SK-N-SH (cell line): ENCODE results near the gene MAP4K3. TPM values are rescaled to one million over a fixed set of nuclear protein-coding genes. Genes with fewer than 3 reads are reported as not detected.

Experiments
- CTCF ChIA-PET: fragments of 300-600, 350-600 bp; formaldehyde crosslinking; extraction: SDS; loops from one replicate; lab custom pipeline; 2021; lab: Yijun Ruan, JAX
- POLR2A ChIA-PET: fragments of 350-600 bp; sonication (Branson Sonifier 250); formaldehyde crosslinking; extraction: SDS; loops from one replicate; lab custom pipeline; 2020; ENCODE audit warnings: antibody characterized with exemption, inconsistent platforms; lab: Yijun Ruan, JAX
- DNase-seq: peaks from one replicate; pipeline ENCODE4 v3.0.0; 2012
- H2AFZ ChIP-seq: fragments of 200-600 bp; sonication (generic); 2 replicates; pipeline ENCODE4 v1.8.1; 2016; ENCODE audit warnings: antibody characterized with exemption, mild to moderate bottlenecking, low read depth
- H3F3A ChIP-seq: fragments of 200-600 bp; sonication (generic); replicated peaks from 2 replicates; pipeline ENCODE3; 2016; ENCODE audit warnings: antibody characterized with exemption, mild to moderate bottlenecking; ENCODE audit not compliant: insufficient read depth
- H3K27ac ChIP-seq, 2 experiments: fragments of 200-500 bp in 1 of 2; fragments of 200-600 bp in 1 of 2; sonication (Bioruptor generic) in 1 of 2; sonication (generic), shearing (Covaris generic) in 1 of 2; 2 replicates each; pipeline versions ENCODE4 v1.5.1 to v1.6.1; 2014 to 2016; ENCODE audit warnings: low read depth in 2 of 2, inconsistent platforms in 1 of 2, low read length in 1 of 2, mild to moderate bottlenecking in 1 of 2, mixed read lengths in 1 of 2
- H3K27me3 ChIP-seq: fragments of 200-600 bp; sonication (generic), shearing (Covaris generic); 2 replicates; pipeline ENCODE4 v1.6.1; 2016; ENCODE audit warnings: mixed run types; ENCODE audit not compliant: insufficient read depth
- H3K36me3 ChIP-seq, 2 experiments: fragments of 200-500 bp in 1 of 2; fragments of 200-600 bp in 1 of 2; sonication (Bioruptor generic) in 1 of 2; sonication (generic) in 1 of 2; replicated peaks in 1 of 2; 2 replicates each; pipeline versions ENCODE3 to v1.5.1; 2014 to 2016; ENCODE audit warnings: low read length in 1 of 2, mild to moderate bottlenecking in 1 of 2; ENCODE audit not compliant: insufficient read depth in 2 of 2, control insufficient read depth in 1 of 2
- H3K4me1 ChIP-seq, 2 experiments: fragments of 200-500 bp in 1 of 2; fragments of 200-600 bp in 1 of 2; sonication (Bioruptor generic) in 1 of 2; sonication (generic), shearing (Covaris generic) in 1 of 2; 2 replicates each; pipeline versions ENCODE4 v1.5.1 to v1.6.1; 2014 to 2016; ENCODE audit warnings: low read depth in 1 of 2, low read length in 1 of 2, mixed run types in 1 of 2; ENCODE audit not compliant: insufficient read depth in 2 of 2, control insufficient read depth in 1 of 2
- H3K4me2 ChIP-seq: fragments of 200-600 bp; sonication (generic), shearing (Covaris generic); 2 replicates; pipeline ENCODE4 v1.6.1; 2017; ENCODE audit warnings: mixed run types
- H3K4me3 ChIP-seq, 2 experiments: fragments of 200-500 bp in 1 of 2; fragments of 200-600 bp in 1 of 2; sonication (Bioruptor generic) in 1 of 2; sonication (generic), shearing (Covaris generic) in 1 of 2; 2 replicates each; pipeline versions ENCODE4 v1.5.1 to v1.8.1; 2014 to 2016; ENCODE audit warnings: low read depth in 2 of 2, inconsistent platforms in 1 of 2, low read length in 1 of 2, mild to moderate bottlenecking in 1 of 2, mixed read lengths in 1 of 2, moderate library complexity in 1 of 2
- H3K79me2 ChIP-seq: fragments of 200-600 bp; sonication (generic); 2 replicates; pipeline ENCODE4 v1.8.1; 2017; ENCODE audit warnings: mild to moderate bottlenecking; ENCODE audit not compliant: insufficient read depth
- H3K9ac ChIP-seq: fragments of 200-600 bp; sonication (generic); 2 replicates; pipeline ENCODE4 v1.6.1; 2017; ENCODE audit warnings: mixed run types
- H3K9me2 ChIP-seq: fragments of 200-600 bp; sonication (generic); 2 replicates; pipeline ENCODE4 v1.6.1; 2017; ENCODE audit warnings: mixed run types
- H3K9me3 ChIP-seq: fragments of 200-600 bp; sonication (generic); 2 replicates; pipeline ENCODE4 v1.6.1; 2017; ENCODE audit warnings: mixed run types, mild to moderate bottlenecking, moderate library complexity
- H4K20me1 ChIP-seq: fragments of 200-600 bp; sonication (generic); 2 replicates; pipeline ENCODE4 v1.6.1; 2017; ENCODE audit warnings: mild to moderate bottlenecking, mixed run types; ENCODE audit not compliant: insufficient read depth
- EZH2phosphoT487 ChIP-seq: fragments of 200-600 bp; sonication (generic); IDR thresholded peaks from 2 replicates; pipeline ENCODE4 v1.6.1; 2017; ENCODE audit warnings: low read depth, mixed run types, mild to moderate bottlenecking, antibody characterized with exemption, moderate library complexity, borderline replicate concordance
- GABPA ChIP-seq: IDR thresholded peaks from 2 replicates; pipeline ENCODE4 v1.4.0; 2012; ENCODE audit warnings: low read depth, mild to moderate bottlenecking
- JUND ChIP-seq: IDR thresholded peaks from 2 replicates; pipeline ENCODE4 v1.4.0; 2012
- MEF2A ChIP-seq: IDR thresholded peaks from 2 replicates; pipeline ENCODE4 v1.4.0; 2012; ENCODE audit warnings: low read depth, borderline replicate concordance
- NFIC ChIP-seq: IDR thresholded peaks from 2 replicates; pipeline ENCODE4 v1.4.0; 2012; ENCODE audit warnings: borderline replicate concordance
- POLR2AphosphoS5 ChIP-seq: IDR thresholded peaks from 2 replicates; pipeline ENCODE4 v1.6.1; 2012; ENCODE audit warnings: low read depth, low read length
- REST ChIP-seq: IDR thresholded peaks from 2 replicates; pipeline ENCODE4 v1.6.1; 2012; ENCODE audit warnings: mild to moderate bottlenecking, low read depth, low read length, moderate library complexity
- SIN3A ChIP-seq: IDR thresholded peaks from 2 replicates; pipeline ENCODE4 v1.6.1; 2012; ENCODE audit warnings: low read depth, mild to moderate bottlenecking, low read length, moderate library complexity, borderline replicate concordance
- TCF12 ChIP-seq: IDR thresholded peaks from 2 replicates; pipeline ENCODE4 v1.4.0; 2012
- USF2 ChIP-seq: fragments of 150-350 bp; IDR thresholded peaks from 2 replicates; pipeline ENCODE4 v1.6.1; 2017; ENCODE audit warnings: antibody characterized with exemption, low read length, low read depth, borderline replicate concordance
- ZBTB33 ChIP-seq: IDR thresholded peaks from 2 replicates; pipeline ENCODE4 v1.4.0; 2012; ENCODE audit warnings: low read depth, borderline replicate concordance
- WGBS: methylation state at CpG from one replicate; pipeline ENCODE4 v1.1.6; 2017; ENCODE audit warnings: low lambda C conversion rate; 5-methylcytosine and 5-hydroxymethylcytosine counted together
- polyA plus RNA-seq, 3 experiments: library from polyadenylated mRNA; depleted of rRNA; stranded (reverse); fragments of >200 nt; gene quantifications; 2 replicates each; pipeline ENCODE4 v1.2.3, GENCODE V29; 2012
- TF ChIP-seq, protein P1 (sequence below): fragments of 150-350 bp; IDR thresholded peaks from 2 replicates; pipeline ENCODE4 v1.6.1; 2016; ENCODE audit warnings: mild to moderate bottlenecking, low read depth, low read length
- TF ChIP-seq, protein P2 (sequence below): IDR thresholded peaks from 2 replicates; pipeline ENCODE4; 2012

MAP4K3 gene
- polyA plus RNA-seq, 1 of the 3 experiments (the other 2 are of a cell fraction) = 8.8 TPM

- Histone ChIP-seq H3K79me2 (peaks cover 3% of the 10 kb centered on the region; the same call in 1 of the 2 replicates), H3K9me2 (no peaks in the 10 kb centered on the region), H2AFZ (no peak overlapping the region), H3K27ac (no peak overlapping the region), H3K4me1 (no peaks in the 10 kb centered on the region), H3K9me3 (no peaks in the 10 kb centered on the region), H3F3A (peaks cover 4% of the 10 kb centered on the region), H3K4me2 (no peak overlapping the region), H4K20me1 (no peaks in the 10 kb centered on the region), H3K9ac (no peak overlapping the region), H3K36me3 (peaks cover 17 to 50% of the 10 kb centered on the region in 2 experiments), H3K27me3 (no peaks in the 10 kb centered on the region), H3K4me3 (no peak overlapping the region)
- WGBS = 92% methylated on average over 4 of the region's 4 CpGs
- POLR2A ChIA-PET = no interaction called here
- no peak for DNase-seq
- no peak for TF ChIP-seq TCF12
- no peak for TF ChIP-seq MEF2A
- TF ChIP-seq, protein P1, sequence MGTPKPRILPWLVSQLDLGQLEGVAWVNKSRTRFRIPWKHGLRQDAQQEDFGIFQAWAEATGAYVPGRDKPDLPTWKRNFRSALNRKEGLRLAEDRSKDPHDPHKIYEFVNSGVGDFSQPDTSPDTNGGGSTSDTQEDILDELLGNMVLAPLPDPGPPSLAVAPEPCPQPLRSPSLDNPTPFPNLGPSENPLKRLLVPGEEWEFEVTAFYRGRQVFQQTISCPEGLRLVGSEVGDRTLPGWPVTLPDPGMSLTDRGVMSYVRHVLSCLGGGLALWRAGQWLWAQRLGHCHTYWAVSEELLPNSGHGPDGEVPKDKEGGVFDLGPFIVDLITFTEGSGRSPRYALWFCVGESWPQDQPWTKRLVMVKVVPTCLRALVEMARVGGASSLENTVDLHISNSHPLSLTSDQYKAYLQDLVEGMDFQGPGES = no peak
- TF ChIP-seq, protein P2, sequence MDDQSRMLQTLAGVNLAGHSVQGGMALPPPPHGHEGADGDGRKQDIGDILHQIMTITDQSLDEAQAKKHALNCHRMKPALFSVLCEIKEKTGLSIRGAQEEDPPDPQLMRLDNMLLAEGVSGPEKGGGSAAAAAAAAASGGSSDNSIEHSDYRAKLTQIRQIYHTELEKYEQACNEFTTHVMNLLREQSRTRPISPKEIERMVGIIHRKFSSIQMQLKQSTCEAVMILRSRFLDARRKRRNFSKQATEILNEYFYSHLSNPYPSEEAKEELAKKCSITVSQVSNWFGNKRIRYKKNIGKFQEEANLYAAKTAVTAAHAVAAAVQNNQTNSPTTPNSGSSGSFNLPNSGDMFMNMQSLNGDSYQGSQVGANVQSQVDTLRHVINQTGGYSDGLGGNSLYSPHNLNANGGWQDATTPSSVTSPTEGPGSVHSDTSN = no peak
- TF ChIP-seq USF2 = no peak
- TF ChIP-seq NFIC = no peak
- no peak for TF ChIP-seq REST
- TF ChIP-seq POLR2AphosphoS5 = no peak
- TF ChIP-seq EZH2phosphoT487 = no peak
- TF ChIP-seq JUND = no peak
- no peak for TF ChIP-seq GABPA
- no peak for TF ChIP-seq SIN3A
- TF ChIP-seq ZBTB33 = no peak
- CTCF ChIA-PET = no interaction called here
These were observed 116.9 kb downstream of the MAP4K3 start for GRCh38 chr2:39320162-39320561.
